Aorta (tissue), 5 donors: ENCODE data around the gene KCNC4. TPM values are rescaled to one million over a fixed set of nuclear protein-coding genes. Genes with fewer than 3 reads are reported as not detected.
A peak's percentile ranks its signal among the peaks of the same experiment; 100 is the strongest.

Experiments
- ATAC-seq: fragments of 200-7000 bp; cut with Tn5 transposase; one replicate; pipeline ENCODE4 v1.9.1; 2022; ENCODE audit warnings: moderate library complexity; ENCODE audit not compliant: low FRiP score
- DNase-seq, 2 donors: peaks; one replicate each; pipeline ENCODE4 v3.0.0-alpha.2; 2020
- H3K27ac ChIP-seq, 2 donors: one replicate each; pipeline ENCODE4 v1.5.1; 2013; ENCODE audit warnings: low read length in 2 of 2, mild to moderate bottlenecking in 2 of 2, moderate library complexity in 2 of 2, control low read depth in 1 of 2, inconsistent platforms in 1 of 2, low read depth in 1 of 2
- H3K27me3 ChIP-seq, 2 donors: one replicate each; pipeline ENCODE4 v1.6.1; 2013; ENCODE audit warnings: control low read depth in 1 of 2, low read length in 1 of 2, mild to moderate bottlenecking in 1 of 2, moderate library complexity in 1 of 2; ENCODE audit not compliant: insufficient read depth in 2 of 2, control insufficient read depth in 1 of 2
- H3K36me3 ChIP-seq, 2 donors: one replicate each; pipeline ENCODE4 v1.6.1; 2013; ENCODE audit warnings: control low read depth in 1 of 2, low read length in 1 of 2, mild to moderate bottlenecking in 1 of 2; ENCODE audit not compliant: insufficient read depth in 2 of 2, control insufficient read depth in 1 of 2
- H3K4me1 ChIP-seq, 2 donors: one replicate each; pipeline ENCODE4 v1.6.1; 2013; ENCODE audit warnings: low read length in 2 of 2, control low read depth in 1 of 2, mild to moderate bottlenecking in 1 of 2, moderate library complexity in 1 of 2; ENCODE audit not compliant: insufficient read depth in 2 of 2, control insufficient read depth in 1 of 2
- H3K4me3 ChIP-seq, 2 donors: one replicate each; pipeline ENCODE4 v1.5.1; 2013; ENCODE audit warnings: low read length in 2 of 2, control low read depth in 1 of 2, mild to moderate bottlenecking in 1 of 2
- H3K9me3 ChIP-seq: one replicate; pipeline ENCODE4 v1.6.1; 2013; ENCODE audit warnings: mild to moderate bottlenecking, low read length; ENCODE audit not compliant: control insufficient read depth
- WGBS, 2 donors: extraction: QIAGEN DNeasy Blood & Tissue Kit; methylation state at CpG; one replicate each; pipeline ENCODE4 v1.1.7; 2013; 5-methylcytosine and 5-hydroxymethylcytosine counted together
- intact Hi-C, 2 donors: fragments of 100-400 bp; cut with DNase I; formaldehyde crosslinking; loops; one replicate each; pipeline versions ENCODE4 v1.14.2 to v1.15.0; 2022
- polyA plus RNA-seq, 2 donors: library from polyadenylated mRNA; stranded (reverse); fragments of 200-250 nt; gene quantifications; one replicate each; pipeline ENCODE4 v1.2.3, GENCODE V29; 2013
- total RNA-seq, 2 donors: library from RNA; stranded (reverse); fragmentation: NEBNext Ultra II Directional; extraction: Animal tissue kit (Norgen Biotek cat#: 25700); gene quantifications; one replicate each; pipeline ENCODE4 v1.2.1, GENCODE V29; 2021
- donor health status: healthy with polysubstance abuse.
- donor health status: Bipolar disorder and iron deficiency.
- donor health status: DM: no; HTN: no; CAD: no.
- donor health status: DM: no; HTN: no; CAD: no.
- donor health status: DM: yes; HTN: yes; CAD: no.

Gene KCNC4
- total and polyA plus RNA-seq, 4 donors = 0.75 to 22.6 (median 11.5) TPM

DNA sequence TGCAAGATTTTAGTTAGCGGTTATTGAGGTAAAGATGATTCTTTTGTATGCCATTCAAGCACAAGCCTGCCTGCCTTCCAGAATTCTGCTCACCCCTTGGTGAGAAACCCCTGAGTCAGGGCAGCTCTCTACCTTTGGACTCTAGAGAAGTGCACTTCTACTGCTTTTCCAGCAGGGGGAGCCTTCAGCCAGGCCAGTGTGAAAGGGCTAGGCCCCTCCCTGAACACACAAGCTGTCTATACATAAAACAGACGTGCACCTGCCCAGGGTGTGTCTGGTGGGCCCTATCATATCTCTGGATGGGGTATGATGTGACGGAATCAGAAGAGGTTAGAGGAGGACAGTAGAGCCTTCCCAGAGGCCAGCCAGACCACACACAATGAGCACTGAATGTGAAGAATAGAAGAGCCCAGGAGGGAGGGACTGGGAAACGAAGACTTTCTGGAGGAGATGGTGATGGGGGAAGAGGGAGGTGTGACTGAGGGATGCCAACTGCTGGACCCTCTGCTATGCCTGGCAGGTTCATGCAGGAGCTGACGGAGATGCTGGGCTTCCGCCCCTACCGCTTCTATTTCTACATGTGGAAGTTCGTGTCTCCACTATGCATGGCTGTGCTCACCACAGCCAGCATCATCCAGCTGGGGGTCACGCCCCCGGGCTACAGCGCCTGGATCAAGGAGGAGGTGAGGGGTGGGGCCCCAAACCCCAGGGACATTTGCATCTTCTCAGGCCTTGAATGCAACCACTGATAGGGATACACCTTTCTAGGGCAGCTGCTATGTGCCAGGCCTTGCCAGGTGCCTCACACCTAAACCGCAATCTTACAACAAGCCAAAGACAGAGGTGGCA lies 13.0 kb upstream of the KCNC4 start:
- no peak for ATAC-seq

GRCh38 chr1:110197905-110198629 lies 12.0 kb upstream of the KCNC4 start:
- Histone ChIP-seq H3K36me3 (no peaks in the 10 kb centered on the region), H3K4me3 (no peak overlapping the region), H3K4me1 (no peaks in the 10 kb centered on the region), H3K27me3 (no peaks in the 10 kb centered on the region), H3K27ac (no peak overlapping the region), H3K9me3 (no peaks in the 10 kb centered on the region)
- intact Hi-C loops = no loop called here
- no peak for ATAC-seq
- DNase-seq = no peak
- 95 to 97% methylated on average over 19 to 23 of the region's 23 CpGs for WGBS, 2 donors

More for the DNA sequence above, 13.0 kb upstream of the KCNC4 start:
- H3K4me1 ChIP-seq = no peaks in the 10 kb centered on the region
- intact Hi-C loops = no loop called here
- WGBS, 2 donors = 63 to 68% methylated on average over 12 of the region's 12 CpGs
- no peaks in the 10 kb centered on the region for H3K9me3 ChIP-seq
- H3K27me3 ChIP-seq = no peaks in the 10 kb centered on the region
- no peak overlapping the region for H3K4me3 ChIP-seq
- no peaks in the 10 kb centered on the region for H3K36me3 ChIP-seq
- DNase-seq = no peak
- H3K27ac ChIP-seq = no peak overlapping the region

- Histone ChIP-seq H3K36me3 (no peaks in the 10 kb centered on the region), H3K4me1 (no peaks in the 10 kb centered on the region), H3K9me3 (no peaks in the 10 kb centered on the region), H3K27me3 (no peaks in the 10 kb centered on the region), H3K4me3 (no peak overlapping the region), H3K27ac (no peak overlapping the region)
- WGBS, 2 donors = 94 to 95% methylated on average over 2 of the region's 2 CpGs
- DNase-seq = no peak
- no peak for ATAC-seq
- intact Hi-C loops = no loop called here
Measured at GRCh38 chr1:110198746-110199145, 11.4 kb upstream of the KCNC4 start.

DNA sequence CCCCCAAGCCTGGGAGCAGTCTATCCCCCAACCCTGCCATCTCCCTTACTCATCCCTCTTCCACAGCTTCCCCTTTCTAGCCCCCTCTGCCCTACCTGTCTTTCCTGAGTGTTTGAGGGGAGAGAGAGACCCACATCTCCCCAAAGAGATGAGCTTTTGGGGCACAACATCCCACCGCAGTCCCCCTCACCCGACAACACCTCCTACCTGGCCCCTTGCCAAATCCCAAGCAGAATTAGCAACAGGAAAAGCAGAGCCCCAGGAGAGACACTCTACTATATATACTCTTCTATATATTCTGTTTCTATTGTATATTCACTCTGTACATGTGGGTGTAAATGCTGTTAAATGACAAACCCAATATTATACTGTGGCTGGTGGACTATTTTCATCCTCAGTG lies 9.9 kb upstream of the KCNC4 start:
- intact Hi-C loops = loop anchor here in 1 of 2 donors (10.0 kb wide), 1 partner anchor 295 kb away; no protein-coding TSS in a partner anchor
- WGBS, 2 donors = 15 to 20% methylated on average over 2 of the region's 2 CpGs
- no peaks in the 10 kb centered on the region for H3K9me3 ChIP-seq

DNA sequence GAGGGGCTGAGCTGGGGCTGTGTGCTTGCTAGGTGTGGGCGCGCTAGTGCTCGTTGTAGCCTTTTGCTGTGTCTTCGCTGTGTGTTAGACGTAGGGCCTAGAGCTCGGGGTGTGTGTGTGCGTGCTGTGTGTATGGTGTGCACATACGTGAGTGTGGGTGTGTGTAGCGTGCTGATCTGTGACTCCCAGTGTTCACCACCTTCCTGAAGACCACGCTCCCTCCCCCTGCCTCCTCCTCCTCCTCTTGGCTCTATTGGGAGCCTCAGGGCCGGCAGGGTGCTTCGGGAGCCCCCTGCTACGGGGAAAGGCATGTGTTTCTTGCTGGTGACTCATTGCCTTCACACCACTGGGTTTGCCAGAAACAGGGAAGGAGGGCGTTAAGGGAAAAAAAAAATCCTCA lies 9.4 kb upstream of the KCNC4 start:
- Histone ChIP-seq H3K4me3 (no peak overlapping the region), H3K36me3 (no peaks in the 10 kb centered on the region), H3K27me3 (no peaks in the 10 kb centered on the region), H3K27ac (no peak overlapping the region), H3K4me1 (no peaks in the 10 kb centered on the region), H3K9me3 (no peaks in the 10 kb centered on the region)
- no peak for DNase-seq
- no peak for ATAC-seq
- 65% methylated on average over 14 of the region's 14 CpGs for WGBS, 2 donors
- intact Hi-C loops = loop anchor here in 1 of 2 donors (10.0 kb wide), 1 partner anchor 294 kb away; no protein-coding TSS in a partner anchor

More for the DNA sequence above, 9.9 kb upstream of the KCNC4 start:
- ATAC-seq (no peak), DNase-seq (no peak)
- no peaks in the 10 kb centered on the region for H3K27me3 ChIP-seq
- H3K4me3 ChIP-seq = no peak overlapping the region
- H3K36me3 ChIP-seq = no peaks in the 10 kb centered on the region
- H3K27ac ChIP-seq = no peak overlapping the region
- no peaks in the 10 kb centered on the region for H3K4me1 ChIP-seq

DNA sequence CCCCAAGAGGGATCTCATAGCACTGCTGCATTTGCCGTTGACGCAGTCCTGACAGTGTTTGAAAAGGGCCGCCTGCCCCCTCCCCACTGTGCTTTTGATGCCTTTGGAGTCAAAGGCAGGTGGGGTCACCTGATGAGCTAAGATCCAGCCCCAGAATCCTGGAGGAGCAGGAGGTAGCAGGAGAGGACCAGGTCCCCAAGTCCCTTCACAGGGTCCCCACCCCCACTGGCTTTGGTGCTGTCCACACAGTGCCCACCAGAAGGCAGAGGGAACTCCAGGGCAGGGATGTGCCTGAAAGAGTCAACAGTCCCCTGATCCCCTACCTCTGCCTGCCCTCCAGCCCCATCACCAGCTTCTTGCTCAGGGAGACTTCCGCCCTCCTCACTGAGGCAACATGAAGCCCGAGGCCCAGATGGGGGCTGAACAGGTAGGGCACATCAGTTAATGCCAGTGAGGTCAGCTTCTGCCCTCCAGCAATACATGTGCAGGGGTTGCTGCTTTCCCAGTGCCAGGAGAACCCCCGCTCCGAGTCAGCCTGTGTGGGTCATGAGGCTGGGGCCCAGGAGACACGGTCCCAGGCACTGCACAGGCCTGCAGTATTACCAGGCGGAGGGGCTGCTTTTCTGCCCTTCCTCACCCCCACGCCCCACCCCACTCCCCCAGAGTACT lies 8.8 kb upstream of the KCNC4 start:
- no peaks in the 10 kb centered on the region for H3K4me1 ChIP-seq
- 92 to 97% methylated on average over 10 of the region's 10 CpGs for WGBS, 2 donors
- intact Hi-C loops = loop anchor here in 1 of 2 donors (10.0 kb wide), 1 partner anchor 294 kb away; no protein-coding TSS in a partner anchor
- no peaks in the 10 kb centered on the region for H3K9me3 ChIP-seq
- H3K27ac ChIP-seq = no peak overlapping the region
- DNase-seq = no peak
- no peaks in the 10 kb centered on the region for H3K27me3 ChIP-seq
- no peak overlapping the region for H3K4me3 ChIP-seq
- no peaks in the 10 kb centered on the region for H3K36me3 ChIP-seq
- no peak for ATAC-seq

- no peaks in the 10 kb centered on the region for H3K27me3 ChIP-seq
- 34 to 37% methylated on average over 6 of the region's 6 CpGs for WGBS, 2 donors
- no peak overlapping the region for H3K4me3 ChIP-seq
- ATAC-seq (peak; percentile 47), DNase-seq (no peak)
- no peaks in the 10 kb centered on the region for H3K36me3 ChIP-seq
- H3K27ac ChIP-seq = no peak overlapping the region
- H3K4me1 ChIP-seq = no peaks in the 10 kb centered on the region
- intact Hi-C loops = loop anchor here (2.0 to 10.0 kb wide), 2 partner anchors 258 to 292 kb away; no protein-coding TSS in a partner anchor
- H3K9me3 ChIP-seq = no peaks in the 10 kb centered on the region
Measured at GRCh38 chr1:110203021-110203661, 7.0 kb upstream of the KCNC4 start.

- H3K27me3 ChIP-seq = no peaks in the 10 kb centered on the region
- no peaks in the 10 kb centered on the region for H3K36me3 ChIP-seq
- no peaks in the 10 kb centered on the region for H3K9me3 ChIP-seq
- no peak overlapping the region for H3K27ac ChIP-seq
- no peak for ATAC-seq
- H3K4me3 ChIP-seq = no peak overlapping the region
- WGBS, 2 donors = 86% methylated on average over 4 of the region's 4 CpGs
- intact Hi-C loops = loop anchor here in 1 of 2 donors (5.0 to 10.0 kb wide), 2 partner anchors 202 to 290 kb away; partner anchors contain the start of gene LAMTOR5
- DNase-seq = no peak
- no peaks in the 10 kb centered on the region for H3K4me1 ChIP-seq
Measured at GRCh38 chr1:110205156-110205555, 5.0 kb upstream of the KCNC4 start.
